HepG2 (cell line): ENCODE measurements around the gene KMT5C. TPM values are rescaled to one million over a fixed set of nuclear protein-coding genes. Genes with fewer than 3 reads are reported as not detected.

Source experiments
- ATAC-seq: fragments of 200-7000 bp; cut with Tn5 transposase; 3 replicates; pipeline ENCODE4 v1.9.1; 2020; ENCODE audit warnings: mild to moderate bottlenecking, moderate library complexity
- BruUV-seq: library from RNA; stranded (reverse); fragments of 400-500 nt; replicated peaks from 2 replicates; lab custom pipeline; 2021; lab: Mats Ljungman, UMichigan
- CTCF ChIA-PET: fragments of 300-600 bp; formaldehyde crosslinking; extraction: SDS; loops from one replicate; lab custom pipeline; 2021; ENCODE audit warnings: low total read pairs, inconsistent platforms, low intra/inter-chr PET ratio; lab: Yijun Ruan, JAX
- POLR2A ChIA-PET: fragments of 350-600 bp; sonication (Branson Sonifier 250); formaldehyde crosslinking; loops from one replicate; lab custom pipeline; 2020; ENCODE audit warnings: antibody characterized with exemption, inconsistent platforms; lab: Yijun Ruan, JAX
- DNase-seq: peaks from one replicate; pipeline ENCODE4 v3.0.0-alpha.2; 2015; ENCODE audit warnings: low spot score
- FAIRE-seq: peaks from 3 replicates; lab custom pipeline; 2011; peaks lifted over from hg19 to GRCh38; lab: Jason Lieb, UNC
- H2AFZ ChIP-seq: one replicate; pipeline ENCODE4 v1.6.1; 2011; ENCODE audit warnings: low read length, inconsistent platforms
- H3K27ac ChIP-seq: fragments of 300-600 bp; 3 replicates; pipeline ENCODE4 v1.8.0; 2011; ENCODE audit warnings: mixed run types, mild to moderate bottlenecking, mixed read lengths, low read length, inconsistent platforms; ENCODE audit not compliant: insufficient read depth; ENCODE audit errors: extremely low read length
- H3K27me3 ChIP-seq, 2 experiments: fragments of 200-600 bp in 1 of 2; 2 replicates in 1 of 2; 3 replicates in 1 of 2; pipeline versions ENCODE4 v1.6.0 to v1.8.0; 2011; ENCODE audit warnings: low read length in 2 of 2, mild to moderate bottlenecking in 2 of 2, moderate library complexity in 2 of 2, inconsistent platforms in 1 of 2; ENCODE audit not compliant: insufficient read depth in 2 of 2, control insufficient read depth in 1 of 2
- H3K36me3 ChIP-seq, 2 experiments: fragments of 200-600 bp in 1 of 2; replicated peaks in 1 of 2; 2 replicates in 1 of 2; 3 replicates in 1 of 2; pipeline versions ENCODE4 v1.5.1 to v1.8.0; 2011; ENCODE audit warnings: low read length in 2 of 2, inconsistent platforms in 1 of 2; ENCODE audit not compliant: insufficient read depth in 2 of 2, control insufficient read depth in 1 of 2
- H3K4me1 ChIP-seq: 2 replicates; pipeline ENCODE4 v1.5.1; 2012; ENCODE audit warnings: low read length, inconsistent platforms; ENCODE audit not compliant: insufficient read depth
- H3K4me2 ChIP-seq: 2 replicates; pipeline ENCODE4 v1.6.0; 2011; ENCODE audit warnings: low read depth, low read length, inconsistent platforms
- H3K4me3 ChIP-seq, 3 experiments: fragments of 200-600 bp in 1 of 3; sonication (generic), shearing (Covaris generic) in 1 of 3; replicated peaks in 1 of 3; 2 replicates each; pipeline ENCODE4 v1.5.1; 2011 to 2016; ENCODE audit warnings: low read length in 3 of 3, inconsistent platforms in 2 of 3, low read depth in 2 of 3, mild to moderate bottlenecking in 2 of 3, control low read depth in 1 of 3, mixed read lengths in 1 of 3; ENCODE audit not compliant: insufficient read depth in 1 of 3
- H3K79me2 ChIP-seq: one replicate; pipeline ENCODE4 v1.6.1; 2011; ENCODE audit warnings: low read length, inconsistent platforms; ENCODE audit not compliant: insufficient read depth
- H3K9ac ChIP-seq: 2 replicates; pipeline ENCODE4 v1.6.0; 2011; ENCODE audit warnings: mild to moderate bottlenecking, low read depth, low read length, inconsistent platforms; ENCODE audit not compliant: insufficient read depth
- H3K9me3 ChIP-seq: 2 replicates; pipeline ENCODE4 v1.5.1; 2012; ENCODE audit warnings: mild to moderate bottlenecking, low read length
- H4K20me1 ChIP-seq: 2 replicates; pipeline ENCODE4 v1.6.0; 2011; ENCODE audit warnings: inconsistent platforms, mild to moderate bottlenecking, low read length, moderate library complexity; ENCODE audit not compliant: insufficient read depth
- CSRNP1 ChIP-seq: sonication (generic); formaldehyde crosslinking; IDR thresholded peaks from 2 replicates; pipeline ENCODE4 v1.8.1; 2023; ENCODE audit warnings: mild to moderate bottlenecking, missing genetic modification reagents
- DDIT3 ChIP-seq: sonication (generic); formaldehyde crosslinking; IDR thresholded peaks from 2 replicates; pipeline ENCODE4 v1.4.0; 2020; ENCODE audit warnings: mild to moderate bottlenecking, missing genetic modification reagents
- FOXK2 ChIP-seq: fragments of 450-650 bp; IDR thresholded peaks from 2 replicates; pipeline ENCODE4 v1.6.1; 2016
- NFRKB ChIP-seq: fragments of 450-650 bp; IDR thresholded peaks from 2 replicates; pipeline ENCODE4 v1.6.1; 2017
- PHB2 ChIP-seq: fragments of 450-650 bp; IDR thresholded peaks from 2 replicates; pipeline ENCODE4 v1.6.1; 2018; ENCODE audit not compliant: partially characterized antibody
- REPIN1 ChIP-seq: sonication (generic); formaldehyde crosslinking; IDR thresholded peaks from 2 replicates; pipeline ENCODE4 v1.8.0; 2022; ENCODE audit warnings: missing genetic modification reagents, low read depth, mild to moderate bottlenecking, borderline replicate concordance
- SATB2 ChIP-seq: sonication (generic); formaldehyde crosslinking; IDR thresholded peaks from 2 replicates; pipeline ENCODE4 v1.5.0; 2020; ENCODE audit warnings: missing genetic modification reagents
- SNAPC5 ChIP-seq: sonication (generic); formaldehyde crosslinking; IDR thresholded peaks from 2 replicates; pipeline ENCODE4 v1.8.1; 2023; ENCODE audit warnings: mild to moderate bottlenecking, missing genetic modification reagents, borderline replicate concordance
- SP1 ChIP-seq, 2 experiments: fragments of 450-650 bp in 1 of 2; sonication (generic) in 1 of 2; formaldehyde crosslinking in 1 of 2; IDR thresholded peaks; 2 replicates each; pipeline versions ENCODE4 v1.4.0 to v1.6.1; 2016 to 2020; ENCODE audit warnings: missing genetic modification reagents in 1 of 2
- ZBTB43 ChIP-seq: sonication (generic); formaldehyde crosslinking; conservative IDR thresholded peaks from 2 replicates; pipeline ENCODE4 v1.4.0; 2020; ENCODE audit warnings: missing genetic modification reagents
- ZNF280D ChIP-seq: sonication (generic); formaldehyde crosslinking; IDR thresholded peaks from 2 replicates; pipeline ENCODE4 v1.5.1; 2020; ENCODE audit warnings: mild to moderate bottlenecking, missing genetic modification reagents
- ZNF564 ChIP-seq: sonication (generic); formaldehyde crosslinking; IDR thresholded peaks from 2 replicates; pipeline ENCODE4 v1.8.1; 2023; ENCODE audit warnings: mild to moderate bottlenecking, missing genetic modification reagents
- ZNF570 ChIP-seq: sonication (generic); formaldehyde crosslinking; IDR thresholded peaks from 2 replicates; pipeline ENCODE4 v1.4.0; 2020; ENCODE audit warnings: mild to moderate bottlenecking, missing genetic modification reagents, borderline replicate concordance
- ZNF607 ChIP-seq: sonication (generic); formaldehyde crosslinking; IDR thresholded peaks from 2 replicates; pipeline ENCODE4 v1.5.1; 2020; ENCODE audit warnings: missing genetic modification reagents, mild to moderate bottlenecking, borderline replicate concordance
- ZNF660 ChIP-seq: sonication (generic); formaldehyde crosslinking; IDR thresholded peaks from 2 replicates; pipeline ENCODE4 v1.5.1; 2020; ENCODE audit warnings: mild to moderate bottlenecking, low read depth, missing genetic modification reagents, borderline replicate concordance
- ZNF777 ChIP-seq: sonication (generic); formaldehyde crosslinking; IDR thresholded peaks from 2 replicates; pipeline ENCODE4 v1.4.0; 2020; ENCODE audit warnings: missing genetic modification reagents
- ZNF792 ChIP-seq: IDR thresholded peaks from 2 replicates; pipeline ENCODE4 v1.6.1; 2016
- WGBS: methylation state at CpG from one replicate; pipeline ENCODE4 v1.1.6; 2017; ENCODE audit warnings: low lambda C conversion rate; 5-methylcytosine and 5-hydroxymethylcytosine counted together
- in situ Hi-C: cut with HindIII; loops from 2 replicates; pipeline ENCODE4 v1.10.0; 2017; ENCODE audit warnings: low pct_unique_long_range_greater_than_20kb; ENCODE audit not compliant: extremely low pct_ligation_motif_present
- intact Hi-C: fragments of 100-400 bp; cut with micrococcal nuclease; formaldehyde crosslinking; loops from one replicate; pipeline ENCODE4 v1.10.0; 2022; ENCODE audit not compliant: unreplicated experiment
- polyA plus RNA-seq, 8 experiments: library from polyadenylated mRNA; depleted of rRNA in 3 of 8; stranded (reverse) in 7 of 8; unstranded in 1 of 8; fragments of >200 nt; fragmentation: Illumina TruSeq in 4 of 8; extraction: Trizol in 4 of 8; gene quantifications; 2 replicates each; pipeline versions ENCODE4 v1.2.1 to v1.2.3, GENCODE V29; 2011 to 2016; ENCODE audit warnings: low read depth in 4 of 8, missing spikeins in 1 of 8, mixed read lengths in 1 of 8; ENCODE audit not compliant: insufficient read depth in 1 of 8
- total RNA-seq, 5 experiments: library from RNA; depleted of rRNA; stranded (reverse); fragments of >200 nt; fragmentation: Illumina TruSeq; extraction: Trizol; gene quantifications; 2 replicates each; pipeline ENCODE4 v1.2.3, GENCODE V29; 2016; ENCODE audit warnings: low read depth in 1 of 5

The KMT5C gene
- total and polyA plus RNA-seq, 2 of the 13 experiments (the other 11 are each of a cell fraction or from before 2014, with no cell fraction given), result 5.5 to 9.0 TPM

- H3K4me3 ChIP-seq, result no peak overlapping the region
- H3K4me1 ChIP-seq, result peaks cover 33% of the 10 kb centered on the region
- peaks cover 22% of the 10 kb centered on the region for H3K79me2 ChIP-seq
- H3K4me2 ChIP-seq, result no peak overlapping the region
- no peak for FAIRE-seq
- no peak for ATAC-seq
- no peak overlapping the region for H2AFZ ChIP-seq
- no peaks in the 10 kb centered on the region for H3K9me3 ChIP-seq
- peaks cover 18% of the 10 kb centered on the region for H4K20me1 ChIP-seq
- in situ Hi-C loops (no loop called here), intact Hi-C loops (no loop called here)
- no peak overlapping the region for H3K27ac ChIP-seq
- no peak overlapping the region for H3K9ac ChIP-seq
- CTCF ChIA-PET, result no interaction called here
- 83% methylated on average over 3 of the region's 3 CpGs for WGBS
- no TSS peak for BruUV-seq
- H3K36me3 ChIP-seq, result peaks cover 0 to 10% of the 10 kb centered on the region in 2 experiments; a peak in 4 of 5 replicates
- no peak for DNase-seq
- POLR2A ChIA-PET, result interaction anchor here (1.3 kb wide), 1 partner anchor 49 kb away, joined by 4 read pairs; no protein-coding TSS in a partner anchor
- peaks cover 0 to 5% of the 10 kb centered on the region in 2 experiments; a peak in 1 of 5 replicates for H3K27me3 ChIP-seq
- no peak for TF ChIP-seq ZNF564 (CRISPR knock-in tag)
- no peak for TF ChIP-seq SP1 (IDR thresholded peaks at IDR 0.05)
- TF ChIP-seq SP1 (CRISPR knock-in tag; IDR thresholded peaks at IDR 0.05), result no peak
- TF ChIP-seq DDIT3, result no peak
- TF ChIP-seq REPIN1 (CRISPR knock-in tag), result no peak
- no peak for TF ChIP-seq SNAPC5 (CRISPR knock-in tag)
- no peak for TF ChIP-seq ZNF660 (CRISPR knock-in tag)
- TF ChIP-seq ZNF607 (CRISPR knock-in tag), result no peak
- no peak for TF ChIP-seq ZNF280D (CRISPR knock-in tag)
- no peak for TF ChIP-seq NFRKB
- no peak for TF ChIP-seq SATB2 (CRISPR knock-in tag)
- no peak for TF ChIP-seq ZNF570 (CRISPR knock-in tag)
- no peak for TF ChIP-seq CSRNP1 (CRISPR knock-in tag)
- no peak for TF ChIP-seq PHB2
- TF ChIP-seq ZNF777 (CRISPR knock-in tag), result no peak
- TF ChIP-seq ZNF792 (CRISPR knock-in tag), result no peak
- TF ChIP-seq ZBTB43 (CRISPR knock-in tag), result no peak
- TF ChIP-seq FOXK2, result no peak
Observed at GRCh38 chr19:55382522-55383054, 42.9 kb downstream of the KMT5C start.
